ENCODE data around the gene EML6.
"Not testable (repeated sequence)": the region's sequence is repeated elsewhere in the genome, so short reads cannot be mapped to it uniquely, and the experiment has no call there.

EML6 gene

DNA sequence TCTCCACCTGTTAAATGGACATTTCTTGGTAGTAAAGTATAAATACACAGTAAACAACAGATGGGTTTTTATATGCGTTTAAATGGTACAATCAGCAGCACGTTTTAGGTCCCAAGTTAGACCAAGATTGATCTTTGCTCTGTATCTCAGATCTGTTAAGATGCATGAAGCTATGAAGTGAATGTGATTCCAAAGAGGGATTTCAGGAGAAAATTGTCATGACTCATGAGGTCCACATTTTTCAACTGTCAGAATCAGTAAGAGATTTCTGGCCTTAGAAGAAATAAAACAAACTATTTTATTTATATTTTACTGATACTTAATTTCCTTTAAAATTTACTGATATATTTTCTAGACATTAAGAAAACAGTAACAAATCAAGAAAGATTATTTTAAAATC lies 142.7 kb downstream of the EML6 start:
- H3K36me3 ChIP-seq (ENCODE audit: control insufficient read depth, insufficient read depth, low read length): no peaks in the 10 kb centered on the region
- no peak overlapping the region for H3K27ac ChIP-seq (ENCODE audit: low read depth, low read length)
- no peaks in the 10 kb centered on the region for H3K27me3 ChIP-seq (ENCODE audit: control insufficient read depth, insufficient read depth, low read length)
- H3K4me3 ChIP-seq (ENCODE audit: low read length): no peak overlapping the region
- H3K9ac ChIP-seq (ENCODE audit: low read length): no peak overlapping the region
- no peaks in the 10 kb centered on the region for H3K4me1 ChIP-seq (ENCODE audit: control insufficient read depth, insufficient read depth, low read length)

DNA sequence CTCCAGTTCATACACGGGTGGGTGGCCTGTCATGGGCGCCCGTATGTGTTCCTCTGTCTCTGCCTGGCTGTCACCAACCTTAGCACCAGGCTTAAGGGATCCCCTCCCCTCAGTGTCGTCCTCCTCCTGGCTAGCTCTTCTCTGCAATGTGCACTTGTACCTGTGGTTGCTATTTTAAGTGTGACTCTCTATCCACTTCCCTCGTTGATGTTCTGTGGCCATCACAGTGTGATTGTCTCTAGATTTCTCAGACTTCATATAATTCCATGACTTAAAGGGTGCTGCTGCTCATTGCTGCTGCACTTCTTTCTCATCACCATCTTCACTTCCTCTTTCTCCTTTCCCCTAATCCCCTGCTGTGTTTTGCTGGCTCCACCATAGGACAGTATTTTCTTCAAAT lies 143.4 kb downstream of the EML6 start:
- Histone ChIP-seq H3K27me3 (ENCODE audit: control insufficient read depth, insufficient read depth, low read length) (no peaks in the 10 kb centered on the region), H3K9ac (ENCODE audit: low read length) (no peak overlapping the region), H3K36me3 (ENCODE audit: control insufficient read depth, insufficient read depth, low read length) (no peaks in the 10 kb centered on the region), H3K27ac (ENCODE audit: low read depth, low read length) (no peak overlapping the region), H3K4me1 (ENCODE audit: control insufficient read depth, insufficient read depth, low read length) (no peaks in the 10 kb centered on the region), H3K4me3 (ENCODE audit: low read length) (no peak overlapping the region)

DNA sequence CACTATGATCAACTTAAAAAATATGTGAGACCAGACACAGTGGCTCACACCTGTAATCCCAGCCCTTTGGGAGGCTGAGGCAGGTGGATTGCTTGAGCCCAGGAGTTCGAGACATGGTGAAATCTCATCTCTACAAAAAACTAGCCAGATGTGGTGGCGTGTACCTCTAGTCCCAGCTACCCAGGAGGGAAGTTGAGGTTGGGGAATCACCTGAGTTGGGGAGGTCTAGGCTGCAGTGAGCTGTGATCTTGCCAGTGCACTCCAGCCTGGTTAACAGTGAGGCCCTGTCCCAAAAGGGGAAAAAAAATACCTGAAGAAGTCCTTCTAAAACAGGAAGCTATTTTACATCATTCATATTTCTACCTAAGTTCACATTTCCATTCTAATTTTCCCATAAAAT lies 144.0 kb downstream of the EML6 start:
- Histone ChIP-seq H3K27me3 (ENCODE audit: control insufficient read depth, insufficient read depth, low read length) (no peaks in the 10 kb centered on the region), H3K36me3 (ENCODE audit: control insufficient read depth, insufficient read depth, low read length) (no peaks in the 10 kb centered on the region)

DNA sequence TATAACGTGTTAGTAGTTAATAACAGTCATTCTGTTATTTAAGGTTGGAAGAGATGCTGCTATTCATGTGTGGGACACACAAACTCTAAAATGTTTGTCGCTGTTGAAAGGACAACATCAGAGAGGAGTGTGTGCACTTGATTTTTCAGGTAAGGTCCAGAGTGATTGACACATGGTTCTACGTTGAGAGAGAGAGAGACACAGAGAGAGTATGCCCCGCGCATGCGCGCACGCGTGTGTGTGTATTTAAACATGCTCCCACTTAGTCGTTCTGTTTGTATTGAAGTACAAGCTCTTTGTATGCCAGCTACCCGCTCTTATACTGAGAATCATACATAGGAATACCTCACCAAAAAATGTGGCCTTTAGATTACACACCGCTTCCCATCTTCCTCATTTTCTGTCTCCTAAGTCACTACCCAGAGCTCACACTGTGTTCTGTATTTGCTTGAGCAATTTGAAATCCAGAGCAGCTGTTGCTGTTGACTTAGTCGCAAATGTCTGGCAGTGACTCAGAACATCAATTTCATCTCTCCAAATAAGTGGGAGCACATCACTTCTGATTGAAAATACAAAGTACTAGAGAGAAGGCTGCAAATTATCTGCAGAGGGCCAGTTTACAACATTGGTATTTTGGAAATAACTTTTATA lies 148.1 kb downstream of the EML6 start:
- H3K27ac ChIP-seq (ENCODE audit: low read depth, low read length): no peak overlapping the region
- H3K4me1 ChIP-seq (ENCODE audit: control insufficient read depth, insufficient read depth, low read length): no peaks in the 10 kb centered on the region
- H3K9ac ChIP-seq (ENCODE audit: low read length): no peak overlapping the region
- H3K4me3 ChIP-seq (ENCODE audit: low read length): no peak overlapping the region
- H3K36me3 ChIP-seq (ENCODE audit: control insufficient read depth, insufficient read depth, low read length): no peaks in the 10 kb centered on the region
- H3K27me3 ChIP-seq (ENCODE audit: control insufficient read depth, insufficient read depth, low read length): no peaks in the 10 kb centered on the region

More for the DNA sequence above, 144.0 kb downstream of the EML6 start:
- Histone ChIP-seq H3K9ac (ENCODE audit: low read length) (no peak overlapping the region), H3K27ac (ENCODE audit: low read depth, low read length) (no peak overlapping the region), H3K4me1 (ENCODE audit: control insufficient read depth, insufficient read depth, low read length) (no peaks in the 10 kb centered on the region), H3K4me3 (ENCODE audit: low read length) (no peak overlapping the region)

DNA sequence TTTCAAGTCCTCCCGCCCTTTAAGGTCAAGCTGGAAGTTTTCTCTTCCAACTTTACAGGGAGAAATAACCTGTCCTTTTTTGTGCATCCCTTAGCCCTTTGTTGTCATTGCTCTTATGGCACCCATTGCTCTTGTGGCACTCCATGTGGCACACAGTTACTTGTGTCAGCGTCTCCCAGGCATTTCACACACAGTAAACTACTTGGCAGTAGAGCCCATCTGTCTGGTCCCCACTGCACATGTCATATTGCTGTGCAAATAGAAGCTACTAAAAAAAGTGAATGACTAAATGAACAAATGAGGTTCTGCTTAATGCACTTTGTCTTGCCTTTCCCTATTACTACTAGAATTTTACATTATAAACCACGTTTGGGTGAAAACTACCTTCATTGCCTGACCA lies 149.3 kb downstream of the EML6 start:
- Histone ChIP-seq H3K27me3 (ENCODE audit: control insufficient read depth, insufficient read depth, low read length) (no peaks in the 10 kb centered on the region), H3K36me3 (ENCODE audit: control insufficient read depth, insufficient read depth, low read length) (no peaks in the 10 kb centered on the region)

GRCh38 chr2:54873236-54873635 lies 149.8 kb downstream of the EML6 start:
- H3K4me1 ChIP-seq (ENCODE audit: control insufficient read depth, insufficient read depth, low read length); H3K36me3 ChIP-seq (ENCODE audit: control insufficient read depth, insufficient read depth, low read length); H3K9ac ChIP-seq (ENCODE audit: low read length); H3K27me3 ChIP-seq (ENCODE audit: control insufficient read depth, insufficient read depth, low read length); H3K4me3 ChIP-seq (ENCODE audit: low read length); H3K27ac ChIP-seq (ENCODE audit: low read depth, low read length): not testable (repeated sequence)

More for the DNA sequence above, 149.3 kb downstream of the EML6 start:
- Histone ChIP-seq H3K9ac (ENCODE audit: low read length) (no peak overlapping the region), H3K4me1 (ENCODE audit: control insufficient read depth, insufficient read depth, low read length) (no peaks in the 10 kb centered on the region), H3K27ac (ENCODE audit: low read depth, low read length) (no peak overlapping the region), H3K4me3 (ENCODE audit: low read length) (no peak overlapping the region)

DNA sequence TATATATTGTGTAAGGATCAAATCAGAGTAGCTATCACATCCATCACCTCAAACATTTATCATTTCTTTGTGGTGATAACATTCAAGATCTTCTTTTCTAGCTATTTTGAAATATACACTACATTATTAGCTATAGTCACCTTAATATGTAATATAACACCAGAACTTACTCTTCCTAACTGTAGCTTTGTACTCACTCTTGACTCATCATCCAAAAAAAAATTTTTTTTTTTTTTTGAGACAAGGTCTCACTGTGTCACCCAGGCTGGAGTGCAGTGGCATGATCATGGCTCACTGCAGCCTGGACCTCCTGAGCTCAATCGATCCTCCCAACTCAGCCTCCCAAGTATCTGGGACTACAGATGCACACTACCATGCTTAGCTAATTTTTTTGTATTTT lies 153.3 kb downstream of the EML6 start:
- H3K4me3 ChIP-seq (ENCODE audit: low read length): no peak overlapping the region
- no peaks in the 10 kb centered on the region for H3K36me3 ChIP-seq (ENCODE audit: control insufficient read depth, insufficient read depth, low read length)
- H3K9ac ChIP-seq (ENCODE audit: low read length): no peak overlapping the region
- no peaks in the 10 kb centered on the region for H3K27me3 ChIP-seq (ENCODE audit: control insufficient read depth, insufficient read depth, low read length)
- H3K27ac ChIP-seq (ENCODE audit: low read depth, low read length): no peak overlapping the region
- no peaks in the 10 kb centered on the region for H3K4me1 ChIP-seq (ENCODE audit: control insufficient read depth, insufficient read depth, low read length)

- no peaks in the 10 kb centered on the region for H3K27me3 ChIP-seq (ENCODE audit: control insufficient read depth, insufficient read depth, low read length)
- no peak overlapping the region for H3K9ac ChIP-seq (ENCODE audit: low read length)
- no peak overlapping the region for H3K4me3 ChIP-seq (ENCODE audit: low read length)
- H3K27ac ChIP-seq (ENCODE audit: low read depth, low read length): no peak overlapping the region
- no peaks in the 10 kb centered on the region for H3K4me1 ChIP-seq (ENCODE audit: control insufficient read depth, insufficient read depth, low read length)
- no peaks in the 10 kb centered on the region for H3K36me3 ChIP-seq (ENCODE audit: control insufficient read depth, insufficient read depth, low read length)
These were observed 154.7 kb downstream of the EML6 start for GRCh38 chr2:54878182-54878581.

DNA sequence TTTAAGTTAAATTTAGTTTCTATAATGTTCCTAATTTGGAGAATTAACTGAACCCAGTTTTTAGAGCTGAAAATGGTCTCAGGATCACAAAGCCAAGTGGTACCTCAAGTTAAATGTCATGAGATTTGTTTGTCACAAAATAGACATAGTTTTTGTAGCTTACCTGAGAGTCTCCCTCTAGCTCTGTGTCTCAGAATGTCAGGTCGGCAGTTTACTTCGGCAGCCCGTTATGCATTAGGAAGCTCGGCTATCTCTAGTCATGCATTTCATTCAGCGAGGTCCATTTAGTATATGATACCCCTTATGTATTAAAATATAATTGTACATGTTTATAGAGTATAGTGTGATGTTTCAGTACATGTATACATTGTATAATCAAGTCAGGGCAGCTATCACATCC lies 155.6 kb downstream of the EML6 start:
- Histone ChIP-seq H3K9ac (ENCODE audit: low read length) (no peak overlapping the region), H3K4me3 (ENCODE audit: low read length) (no peak overlapping the region), H3K4me1 (ENCODE audit: control insufficient read depth, insufficient read depth, low read length) (no peaks in the 10 kb centered on the region), H3K36me3 (ENCODE audit: control insufficient read depth, insufficient read depth, low read length) (no peaks in the 10 kb centered on the region), H3K27ac (ENCODE audit: low read depth, low read length) (no peak overlapping the region), H3K27me3 (ENCODE audit: control insufficient read depth, insufficient read depth, low read length) (no peaks in the 10 kb centered on the region)

- Histone ChIP-seq H3K36me3 (ENCODE audit: control insufficient read depth, insufficient read depth, low read length) (no peaks in the 10 kb centered on the region), H3K4me1 (ENCODE audit: control insufficient read depth, insufficient read depth, low read length) (no peaks in the 10 kb centered on the region), H3K9ac (ENCODE audit: low read length) (no peak overlapping the region), H3K4me3 (ENCODE audit: low read length) (no peak overlapping the region), H3K27me3 (ENCODE audit: control insufficient read depth, insufficient read depth, low read length) (no peaks in the 10 kb centered on the region), H3K27ac (ENCODE audit: low read depth, low read length) (no peak overlapping the region)
These were observed 156.3 kb downstream of the EML6 start for GRCh38 chr2:54879598-54880332.

GRCh38 chr2:54880428-54880827 lies 157.0 kb downstream of the EML6 start:
- Histone ChIP-seq H3K27ac (ENCODE audit: low read depth, low read length) (no peak overlapping the region), H3K4me1 (ENCODE audit: control insufficient read depth, insufficient read depth, low read length) (no peaks in the 10 kb centered on the region), H3K36me3 (ENCODE audit: control insufficient read depth, insufficient read depth, low read length) (no peaks in the 10 kb centered on the region), H3K27me3 (ENCODE audit: control insufficient read depth, insufficient read depth, low read length) (no peaks in the 10 kb centered on the region), H3K9ac (ENCODE audit: low read length) (no peak overlapping the region), H3K4me3 (ENCODE audit: low read length) (no peak overlapping the region)

DNA sequence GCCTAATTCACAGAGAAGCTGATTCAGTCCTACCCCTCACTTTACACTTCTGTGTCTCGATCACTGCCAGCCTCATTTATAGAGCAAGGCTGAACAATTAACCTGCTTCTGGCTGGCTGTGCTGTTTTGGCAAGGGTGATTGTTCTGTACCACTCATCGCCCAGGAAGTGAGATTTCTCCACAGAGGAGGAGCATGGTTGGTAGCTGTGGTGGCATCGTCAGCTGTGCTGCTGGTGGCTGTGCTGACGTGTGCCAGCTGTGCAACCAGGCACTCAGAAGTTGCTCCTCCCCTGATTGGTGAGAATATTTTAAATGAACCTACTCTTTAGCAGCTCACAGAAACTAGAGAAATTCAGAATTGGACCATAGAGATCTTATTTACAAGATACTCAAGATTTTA lies 158.3 kb downstream of the EML6 start:
- no peak overlapping the region for H3K9ac ChIP-seq (ENCODE audit: low read length)
- no peak overlapping the region for H3K27ac ChIP-seq (ENCODE audit: low read depth, low read length)
- H3K4me3 ChIP-seq (ENCODE audit: low read length): no peak overlapping the region
- no peaks in the 10 kb centered on the region for H3K27me3 ChIP-seq (ENCODE audit: control insufficient read depth, insufficient read depth, low read length)
- no peaks in the 10 kb centered on the region for H3K36me3 ChIP-seq (ENCODE audit: control insufficient read depth, insufficient read depth, low read length)
- H3K4me1 ChIP-seq (ENCODE audit: control insufficient read depth, insufficient read depth, low read length): no peaks in the 10 kb centered on the region

- no peaks in the 10 kb centered on the region for H3K27me3 ChIP-seq (ENCODE audit: control insufficient read depth, insufficient read depth, low read length)
- no peak overlapping the region for H3K9ac ChIP-seq (ENCODE audit: low read length)
- H3K27ac ChIP-seq (ENCODE audit: low read depth, low read length): no peak overlapping the region
- no peak overlapping the region for H3K4me3 ChIP-seq (ENCODE audit: low read length)
- no peaks in the 10 kb centered on the region for H3K4me1 ChIP-seq (ENCODE audit: control insufficient read depth, insufficient read depth, low read length)
- H3K36me3 ChIP-seq (ENCODE audit: control insufficient read depth, insufficient read depth, low read length): no peaks in the 10 kb centered on the region
These were observed 162.4 kb downstream of the EML6 start for GRCh38 chr2:54885891-54886290.
